Activated T-cell treated with anti-CD3 and anti-CD28 coated beads, Interleukin-2, amount 50 U/mL, for 4 hours (primary cell): ENCODE measurements around the gene NES. TPM values are rescaled to one million over a fixed set of nuclear protein-coding genes. Genes with fewer than 3 reads are reported as not detected.

Experiments used
- ATAC-seq, 2 donors: fragments of 200-7000 bp; cut with Tn5 transposase; one replicate each; pipeline ENCODE4 v1.10.0; 2021
- DNase-seq: peaks from one replicate; pipeline ENCODE4 v3.0.0-alpha.2; 2020
- H3K27me3 Mint-ChIP-seq: one replicate; pipeline ENCODE4 v1.8.0; 2021; ENCODE audit warnings: low read depth, mixed read lengths
- H3K36me3 Mint-ChIP-seq: one replicate; pipeline ENCODE4 v1.8.0; 2022; ENCODE audit warnings: mixed read lengths; ENCODE audit not compliant: insufficient read depth
- H3K4me1 Mint-ChIP-seq: one replicate; pipeline ENCODE4 v1.8.0; 2021; ENCODE audit warnings: low read depth, mixed read lengths
- H3K4me3 Mint-ChIP-seq: one replicate; pipeline ENCODE4 v1.8.0; 2021; ENCODE audit warnings: mild to moderate bottlenecking, moderate library complexity, mixed read lengths
- H3K9me3 Mint-ChIP-seq: one replicate; pipeline ENCODE4 v1.8.0; 2021; ENCODE audit warnings: mixed read lengths
- total RNA-seq, 3 donors: library from RNA; stranded (reverse); gene quantifications; one replicate each; pipeline ENCODE4 v1.2.1, GENCODE V29; 2021

NES gene, protein sequence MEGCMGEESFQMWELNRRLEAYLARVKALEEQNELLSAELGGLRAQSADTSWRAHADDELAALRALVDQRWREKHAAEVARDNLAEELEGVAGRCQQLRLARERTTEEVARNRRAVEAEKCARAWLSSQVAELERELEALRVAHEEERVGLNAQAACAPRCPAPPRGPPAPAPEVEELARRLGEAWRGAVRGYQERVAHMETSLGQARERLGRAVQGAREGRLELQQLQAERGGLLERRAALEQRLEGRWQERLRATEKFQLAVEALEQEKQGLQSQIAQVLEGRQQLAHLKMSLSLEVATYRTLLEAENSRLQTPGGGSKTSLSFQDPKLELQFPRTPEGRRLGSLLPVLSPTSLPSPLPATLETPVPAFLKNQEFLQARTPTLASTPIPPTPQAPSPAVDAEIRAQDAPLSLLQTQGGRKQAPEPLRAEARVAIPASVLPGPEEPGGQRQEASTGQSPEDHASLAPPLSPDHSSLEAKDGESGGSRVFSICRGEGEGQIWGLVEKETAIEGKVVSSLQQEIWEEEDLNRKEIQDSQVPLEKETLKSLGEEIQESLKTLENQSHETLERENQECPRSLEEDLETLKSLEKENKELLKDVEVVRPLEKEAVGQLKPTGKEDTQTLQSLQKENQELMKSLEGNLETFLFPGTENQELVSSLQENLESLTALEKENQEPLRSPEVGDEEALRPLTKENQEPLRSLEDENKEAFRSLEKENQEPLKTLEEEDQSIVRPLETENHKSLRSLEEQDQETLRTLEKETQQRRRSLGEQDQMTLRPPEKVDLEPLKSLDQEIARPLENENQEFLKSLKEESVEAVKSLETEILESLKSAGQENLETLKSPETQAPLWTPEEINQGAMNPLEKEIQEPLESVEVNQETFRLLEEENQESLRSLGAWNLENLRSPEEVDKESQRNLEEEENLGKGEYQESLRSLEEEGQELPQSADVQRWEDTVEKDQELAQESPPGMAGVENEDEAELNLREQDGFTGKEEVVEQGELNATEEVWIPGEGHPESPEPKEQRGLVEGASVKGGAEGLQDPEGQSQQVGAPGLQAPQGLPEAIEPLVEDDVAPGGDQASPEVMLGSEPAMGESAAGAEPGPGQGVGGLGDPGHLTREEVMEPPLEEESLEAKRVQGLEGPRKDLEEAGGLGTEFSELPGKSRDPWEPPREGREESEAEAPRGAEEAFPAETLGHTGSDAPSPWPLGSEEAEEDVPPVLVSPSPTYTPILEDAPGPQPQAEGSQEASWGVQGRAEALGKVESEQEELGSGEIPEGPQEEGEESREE (N-terminal part only)
- under 1 TPM; 0.05 to 0.13 (median 0.05) TPM for total RNA-seq

GRCh38 chr1:156676820-156677615 lies at the start of gene NES:
Gene NES, minus strand, starts transcription at chr1:156677407. Its CDS starts 143 bp downstream, at chr1:156677264.
- H3K9me3 Mint-ChIP-seq, result no peaks in the 10 kb centered on the region
- no peaks in the 10 kb centered on the region for H3K36me3 Mint-ChIP-seq
- H3K4me1 Mint-ChIP-seq, result peaks cover 11% of the 10 kb centered on the region
- no peak for DNase-seq
- peaks cover 77% of the 10 kb centered on the region for H3K27me3 Mint-ChIP-seq
- H3K4me3 Mint-ChIP-seq, result no peak within 1 kb of the TSS
- ATAC-seq, result peak; percentile 23

DNA sequence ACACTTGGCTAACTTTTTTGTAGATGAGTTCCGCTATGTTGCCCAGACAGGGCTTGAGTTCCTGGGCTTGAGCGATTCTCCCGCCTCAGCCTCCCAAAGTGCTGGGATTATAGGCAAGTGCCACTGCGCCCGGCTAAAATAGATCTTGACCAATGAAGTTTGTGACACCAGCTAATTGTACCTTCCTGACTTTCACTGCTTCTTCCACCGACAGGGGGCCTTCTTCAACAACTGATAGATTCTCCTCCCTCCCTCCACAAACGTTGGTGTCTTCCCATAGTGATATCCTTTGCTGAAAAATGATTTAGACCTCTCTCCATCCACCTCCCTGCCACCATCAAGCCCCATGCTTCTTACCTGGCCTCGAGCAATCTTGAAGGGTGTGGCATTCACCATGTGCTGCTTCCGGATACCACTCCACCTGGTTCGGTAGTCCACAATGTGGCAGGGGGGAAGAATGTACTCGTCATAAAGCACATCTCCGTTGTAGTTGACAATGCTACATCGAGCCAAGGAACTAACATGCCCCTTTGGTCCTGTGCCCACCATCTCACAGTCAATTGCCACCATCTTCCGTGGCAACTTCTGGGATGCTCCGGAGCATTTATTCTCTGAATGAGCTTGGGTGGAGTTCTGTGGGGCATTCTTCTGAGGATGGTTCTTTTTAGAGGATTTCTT lies 49.5 kb upstream of the NES start:
- DNase-seq (peak; percentile 37), ATAC-seq (no peak)
- Mint-ChIP-seq H3K27me3 (no peaks in the 10 kb centered on the region), H3K36me3 (peaks cover 19% of the 10 kb centered on the region), H3K9me3 (no peaks in the 10 kb centered on the region), H3K4me3 (no peak overlapping the region), H3K4me1 (peaks cover 24% of the 10 kb centered on the region)

GRCh38 chr1:156725683-156726280 lies 48.6 kb upstream of the NES start:
- ATAC-seq (peak; percentile 16 to 20), DNase-seq (peak; percentile 76)
- H3K4me3 Mint-ChIP-seq, result no peak overlapping the region
- peaks cover 24% of the 10 kb centered on the region for H3K4me1 Mint-ChIP-seq
- H3K9me3 Mint-ChIP-seq, result no peaks in the 10 kb centered on the region
- peaks cover 22% of the 10 kb centered on the region for H3K36me3 Mint-ChIP-seq
- H3K27me3 Mint-ChIP-seq, result no peaks in the 10 kb centered on the region

- H3K27me3 Mint-ChIP-seq, result no peaks in the 10 kb centered on the region
- no peak overlapping the region for H3K4me3 Mint-ChIP-seq
- peaks cover 16% of the 10 kb centered on the region for H3K4me1 Mint-ChIP-seq
- DNase-seq (no peak), ATAC-seq (no peak)
- H3K36me3 Mint-ChIP-seq, result peaks cover 29% of the 10 kb centered on the region
- H3K9me3 Mint-ChIP-seq, result no peaks in the 10 kb centered on the region
Measured at GRCh38 chr1:156721535-156721934, 44.3 kb upstream of the NES start.

- no peak for ATAC-seq
- H3K36me3 Mint-ChIP-seq, result peaks cover 29% of the 10 kb centered on the region
- no peak for DNase-seq
- peaks cover 16% of the 10 kb centered on the region for H3K4me1 Mint-ChIP-seq
- no peak overlapping the region for H3K4me3 Mint-ChIP-seq
- no peaks in the 10 kb centered on the region for H3K27me3 Mint-ChIP-seq
- H3K9me3 Mint-ChIP-seq, result no peaks in the 10 kb centered on the region
Measured at GRCh38 chr1:156721131-156721530, 43.9 kb upstream of the NES start.

DNA sequence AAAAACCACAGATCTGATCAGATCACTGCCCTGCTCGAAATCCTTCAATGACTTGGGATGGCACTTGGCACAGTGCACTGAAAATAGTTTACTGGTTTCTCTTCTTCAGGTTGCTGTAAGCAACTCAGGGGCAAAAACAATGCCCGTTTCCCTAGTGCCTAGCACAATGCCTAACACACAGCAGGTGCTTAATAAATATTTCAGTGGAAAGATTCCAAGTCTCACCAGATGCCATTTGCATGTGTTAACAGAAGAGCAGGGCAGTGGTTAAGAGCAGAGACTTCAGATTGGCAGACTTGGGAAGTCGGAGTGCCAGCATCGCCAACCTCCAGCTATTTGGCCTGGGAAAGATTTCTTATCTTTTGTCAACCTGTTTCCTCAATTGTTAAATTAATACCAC lies 40.1 kb upstream of the NES start:
- Mint-ChIP-seq H3K36me3 (peaks cover 28% of the 10 kb centered on the region), H3K4me3 (no peak overlapping the region)
- DNase-seq, result no peak

GRCh38 chr1:156714830-156715229 lies 37.6 kb upstream of the NES start:
- no peak overlapping the region for H3K4me3 Mint-ChIP-seq
- H3K4me1 Mint-ChIP-seq, result no peaks in the 10 kb centered on the region
- DNase-seq (no peak), ATAC-seq (no peak)
- H3K36me3 Mint-ChIP-seq, result peaks cover 23% of the 10 kb centered on the region
- no peaks in the 10 kb centered on the region for H3K27me3 Mint-ChIP-seq
- H3K9me3 Mint-ChIP-seq, result no peaks in the 10 kb centered on the region

More for the DNA sequence above, 40.1 kb upstream of the NES start:
- Mint-ChIP-seq H3K27me3 (no peaks in the 10 kb centered on the region), H3K9me3 (no peaks in the 10 kb centered on the region), H3K4me1 (peaks cover 1% of the 10 kb centered on the region)
- no peak for ATAC-seq

DNA sequence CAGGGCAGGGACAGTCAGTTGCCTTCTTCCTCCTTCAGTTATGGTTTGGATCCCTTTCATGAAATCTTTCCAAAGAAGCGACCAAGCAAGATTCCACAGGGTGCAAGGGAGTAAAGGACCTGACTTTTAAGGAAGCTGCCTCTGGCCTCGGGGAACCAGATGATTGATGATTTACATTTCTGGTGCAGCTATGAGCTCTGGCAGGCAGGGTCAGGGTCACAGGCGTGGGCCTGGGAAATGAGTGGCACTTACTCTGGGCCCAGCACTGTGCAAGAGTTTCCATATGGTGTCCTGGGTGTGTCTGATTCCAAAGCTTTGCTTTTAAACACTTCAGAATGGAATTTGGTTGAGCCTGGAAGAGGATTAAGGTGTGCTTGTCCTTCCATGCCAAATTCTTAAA lies 35.4 kb upstream of the NES start:
- DNase-seq (no peak), ATAC-seq (no peak)
- Mint-ChIP-seq H3K36me3 (peaks cover 21% of the 10 kb centered on the region), H3K4me3 (no peak overlapping the region), H3K27me3 (no peaks in the 10 kb centered on the region), H3K9me3 (no peaks in the 10 kb centered on the region), H3K4me1 (no peaks in the 10 kb centered on the region)

DNA sequence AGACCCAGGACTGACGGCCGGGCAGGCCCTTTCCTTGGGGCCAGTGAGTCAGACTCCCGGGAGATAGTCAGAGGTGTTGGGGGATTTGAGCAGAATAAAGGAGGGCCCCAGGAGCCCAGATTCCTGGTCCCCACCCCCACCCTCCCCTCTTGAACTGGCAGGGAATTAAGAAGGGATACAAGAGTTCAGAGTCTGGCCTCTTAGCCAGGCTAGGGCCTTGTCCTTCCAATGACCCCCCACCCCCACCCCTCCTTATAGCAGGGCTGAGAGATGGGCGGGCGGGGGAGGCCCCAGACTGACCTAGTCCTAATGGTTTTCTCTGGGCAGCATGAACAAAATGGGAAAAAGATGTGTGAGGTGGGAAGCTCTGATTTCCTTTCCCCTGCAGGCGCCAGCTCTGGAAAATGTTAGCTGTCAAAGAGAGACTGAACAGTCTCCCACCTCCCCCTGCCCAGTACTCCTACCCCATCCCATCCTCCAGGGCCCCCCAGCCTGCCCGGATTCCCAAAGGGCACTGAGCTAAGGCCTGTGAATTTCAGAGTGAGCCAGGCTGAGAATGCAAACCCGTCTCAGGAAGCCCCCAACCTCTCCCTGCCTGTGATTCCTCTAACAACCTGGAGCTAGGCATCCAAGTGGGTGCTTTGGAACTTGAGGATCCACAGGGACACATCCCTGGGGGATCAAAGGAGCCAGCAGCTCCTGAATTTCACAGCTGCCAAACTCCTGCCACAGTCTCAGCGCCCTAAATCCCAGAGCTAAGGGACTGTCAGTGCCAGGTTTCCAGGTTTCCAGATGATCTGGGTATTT lies 34.0 kb upstream of the NES start:
- Mint-ChIP-seq H3K4me1 (peaks cover 8% of the 10 kb centered on the region), H3K36me3 (peaks cover 17% of the 10 kb centered on the region), H3K27me3 (no peaks in the 10 kb centered on the region), H3K4me3 (no peak overlapping the region), H3K9me3 (no peaks in the 10 kb centered on the region)
- ATAC-seq (no peak), DNase-seq (no peak)

DNA sequence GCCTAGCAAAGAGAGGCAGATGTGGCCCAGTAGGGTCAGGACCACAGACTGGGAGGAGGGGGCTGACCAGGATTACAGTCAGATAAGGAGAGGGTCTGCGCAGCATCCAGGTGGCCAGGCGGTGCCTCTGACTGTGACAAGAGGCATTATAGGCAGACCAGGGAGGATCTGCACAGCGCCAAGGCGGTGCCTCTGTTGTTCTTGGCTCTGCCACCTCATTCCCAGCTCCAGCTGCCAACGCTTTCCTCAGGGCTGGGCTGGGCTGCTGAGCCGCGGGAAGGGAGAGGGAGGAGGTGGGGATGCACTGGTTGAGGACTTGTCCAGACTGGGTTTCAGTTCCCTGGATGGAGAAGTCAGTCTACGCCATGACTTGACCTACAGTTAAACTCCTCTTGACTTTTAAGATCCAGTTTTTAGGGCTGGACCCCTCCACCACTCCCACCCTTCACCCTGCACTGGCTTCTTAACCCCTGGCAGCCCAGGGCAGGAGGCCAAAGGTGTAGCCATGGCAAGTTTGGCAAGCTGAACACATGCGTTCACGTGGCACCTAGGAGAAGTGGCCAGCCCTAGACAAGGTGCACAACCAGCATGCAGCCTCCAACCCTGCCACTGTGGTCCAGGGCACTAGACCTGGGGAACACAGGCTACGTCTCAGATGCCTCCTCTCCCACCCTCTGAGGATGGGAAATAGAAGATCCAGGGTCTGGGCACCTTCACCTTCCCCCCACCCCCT lies 32.7 kb upstream of the NES start:
- Mint-ChIP-seq H3K9me3 (no peaks in the 10 kb centered on the region), H3K4me1 (peaks cover 19% of the 10 kb centered on the region), H3K36me3 (peaks cover 4% of the 10 kb centered on the region), H3K4me3 (no peak overlapping the region), H3K27me3 (peaks cover 2% of the 10 kb centered on the region)
- ATAC-seq, result no peak
- DNase-seq, result no peak

DNA sequence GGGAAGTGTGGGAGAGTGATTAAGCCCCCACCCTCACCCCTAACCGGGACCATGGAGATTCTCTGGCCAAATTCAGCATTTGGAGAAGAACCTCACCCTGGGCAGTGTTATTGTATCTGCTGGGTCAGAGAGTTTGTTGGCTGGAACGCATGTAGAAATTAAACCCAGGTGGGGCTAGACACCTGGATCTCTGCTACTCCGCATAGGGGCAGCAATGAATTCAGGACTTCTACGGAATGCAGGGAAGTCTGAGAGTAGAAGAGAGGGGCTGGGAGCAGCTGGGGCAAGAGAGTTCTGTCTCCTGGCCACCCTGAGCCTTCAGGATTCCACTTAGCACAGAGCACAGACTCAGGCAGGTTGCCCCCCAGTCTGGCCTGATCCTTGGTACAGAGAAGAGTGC lies 31.8 kb upstream of the NES start:
- Mint-ChIP-seq H3K36me3 (peaks cover 2% of the 10 kb centered on the region), H3K4me1 (peaks cover 25% of the 10 kb centered on the region), H3K4me3 (no peak overlapping the region), H3K9me3 (no peaks in the 10 kb centered on the region), H3K27me3 (peaks cover 8% of the 10 kb centered on the region)
- no peak for ATAC-seq
- DNase-seq, result no peak

DNA sequence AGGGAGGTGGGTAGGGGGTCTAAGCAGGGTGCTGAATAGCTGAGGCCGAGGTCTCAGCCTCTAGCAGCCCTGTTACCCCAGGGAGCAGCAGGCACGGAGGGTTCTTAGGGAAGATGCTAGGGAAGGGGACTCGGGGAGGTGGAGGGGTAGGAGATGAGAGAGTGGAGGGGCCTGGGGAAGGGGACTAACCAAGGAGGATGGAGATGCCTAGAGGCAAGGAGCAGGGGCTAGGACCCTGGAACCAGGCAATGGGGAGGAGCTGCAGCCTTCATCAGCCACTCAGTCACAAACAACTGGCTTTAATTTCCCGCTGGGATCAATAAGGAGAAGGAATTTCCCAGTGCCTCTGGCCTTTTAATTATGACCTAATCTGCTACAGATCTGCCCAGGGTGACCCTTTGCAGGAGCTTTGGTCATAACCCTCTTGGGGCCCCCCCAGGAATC lies 31.0 kb upstream of the NES start:
- H3K4me1 Mint-ChIP-seq, result peaks cover 25% of the 10 kb centered on the region
- no peaks in the 10 kb centered on the region for H3K9me3 Mint-ChIP-seq
- DNase-seq (no peak), ATAC-seq (no peak)
- H3K4me3 Mint-ChIP-seq, result no peak overlapping the region
- H3K27me3 Mint-ChIP-seq, result peaks cover 15% of the 10 kb centered on the region
- H3K36me3 Mint-ChIP-seq, result peaks cover 2% of the 10 kb centered on the region
